DOHH2 (cell line): ENCODE results near the gene CXCL12.

Experiments used
- H3F3A ChIP-seq: fragments of 200-600 bp; sonication (generic), shearing (Covaris generic); 2 replicates; pipeline ENCODE4 v1.6.0; 2016; ENCODE audit warnings: antibody characterized with exemption, mild to moderate bottlenecking; ENCODE audit not compliant: control insufficient read depth, insufficient read depth
- H3K27ac ChIP-seq: fragments of 200-600 bp; sonication (generic); 2 replicates; pipeline ENCODE4 v1.5.1; 2014; ENCODE audit warnings: low read depth, mild to moderate bottlenecking, low read length, moderate library complexity
- H3K27me3 ChIP-seq: fragments of 200-600 bp; sonication (generic); 2 replicates; pipeline ENCODE4 v1.6.1; 2014; ENCODE audit warnings: mild to moderate bottlenecking, low read length, mixed read lengths; ENCODE audit not compliant: control insufficient read depth
- H3K36me3 ChIP-seq: fragments of 200-600 bp; sonication (generic); 2 replicates; pipeline ENCODE4 v1.6.1; 2014; ENCODE audit warnings: mild to moderate bottlenecking, low read length, moderate library complexity, mixed read lengths; ENCODE audit not compliant: control insufficient read depth
- H3K4me1 ChIP-seq: fragments of 200-600 bp; sonication (generic); 2 replicates; pipeline ENCODE4 v1.6.1; 2014; ENCODE audit warnings: mild to moderate bottlenecking, low read length, mixed read lengths; ENCODE audit not compliant: control insufficient read depth
- H3K4me2 ChIP-seq: fragments of 200-600 bp; sonication (generic); 2 replicates; pipeline ENCODE4 v1.6.0; 2014; ENCODE audit warnings: mild to moderate bottlenecking, low read length, moderate library complexity
- H3K4me3 ChIP-seq: fragments of 200-600 bp; sonication (generic); 2 replicates; pipeline ENCODE4 v1.5.1; 2014; ENCODE audit warnings: mild to moderate bottlenecking, low read length, mixed read lengths
- H3K79me2 ChIP-seq: fragments of 200-600 bp; sonication (generic); 2 replicates; pipeline ENCODE4 v1.6.1; 2014; ENCODE audit warnings: mild to moderate bottlenecking, low read length, mixed read lengths; ENCODE audit not compliant: control insufficient read depth
- H3K9me2 ChIP-seq: fragments of 200-600 bp; sonication (generic); replicated peaks from 2 replicates; pipeline ENCODE4 v1.6.1; 2014; ENCODE audit warnings: mild to moderate bottlenecking, low read length, mixed read lengths; ENCODE audit not compliant: control insufficient read depth
- H3K9me3 ChIP-seq: fragments of 200-600 bp; sonication (generic); 2 replicates; pipeline ENCODE4 v1.6.1; 2014; ENCODE audit warnings: antibody characterized with exemption, low read length, mixed read lengths; ENCODE audit not compliant: control insufficient read depth, insufficient read depth
- H4K20me1 ChIP-seq: fragments of 200-600 bp; sonication (generic); 2 replicates; pipeline ENCODE4 v1.6.0; 2014; ENCODE audit warnings: low read depth, mild to moderate bottlenecking, antibody characterized with exemption, low read length, moderate library complexity; ENCODE audit not compliant: control insufficient read depth, insufficient read depth
- CTCF ChIP-seq: fragments of 200-600 bp; sonication (generic); IDR thresholded peaks from one replicate; pipeline ENCODE4 v1.5.1; 2014; ENCODE audit warnings: antibody characterized with exemption, mild to moderate bottlenecking, low read depth, low read length; ENCODE audit not compliant: poor library complexity, severe bottlenecking
- EZH2phosphoT487 ChIP-seq: fragments of 200-600 bp; sonication (generic); IDR thresholded peaks from 2 replicates; pipeline ENCODE4 v1.6.1; 2017; ENCODE audit warnings: borderline replicate concordance, mild to moderate bottlenecking, antibody characterized with exemption, low read length, moderate library complexity, mixed read lengths

Gene CXCL12

GRCh38 chr10:44354771-44355170 is 30.1 kb downstream of the CXCL12 start:
- no peaks in the 10 kb centered on the region for H3K9me3 ChIP-seq
- no peaks in the 10 kb centered on the region for H3K36me3 ChIP-seq
- TF ChIP-seq EZH2phosphoT487 (no peak), CTCF (no peak)
- H3K4me1 ChIP-seq: no peaks in the 10 kb centered on the region
- H3K79me2 ChIP-seq: no peaks in the 10 kb centered on the region
- peaks cover 3% of the 10 kb centered on the region for H3K27me3 ChIP-seq
- no peaks in the 10 kb centered on the region for H3K9me2 ChIP-seq
- no peaks in the 10 kb centered on the region for H3F3A ChIP-seq
- no peak overlapping the region for H3K27ac ChIP-seq
- H3K4me2 ChIP-seq: no peak overlapping the region
- H4K20me1 ChIP-seq: no peaks in the 10 kb centered on the region
- H3K4me3 ChIP-seq: no peak overlapping the region

- H3K4me1 ChIP-seq: no peaks in the 10 kb centered on the region
- no peaks in the 10 kb centered on the region for H3K36me3 ChIP-seq
- no peaks in the 10 kb centered on the region for H3K9me3 ChIP-seq
- no peak overlapping the region for H3K4me2 ChIP-seq
- H4K20me1 ChIP-seq: no peaks in the 10 kb centered on the region
- H3K9me2 ChIP-seq: no peaks in the 10 kb centered on the region
- no peaks in the 10 kb centered on the region for H3F3A ChIP-seq
- no peak for TF ChIP-seq CTCF
- TF ChIP-seq EZH2phosphoT487: no peak
- no peaks in the 10 kb centered on the region for H3K79me2 ChIP-seq
- H3K27me3 ChIP-seq: peaks cover 3% of the 10 kb centered on the region
- no peak overlapping the region for H3K4me3 ChIP-seq
- H3K27ac ChIP-seq: no peak overlapping the region
Measured at GRCh38 chr10:44353721-44354120, 31.2 kb downstream of the CXCL12 start.

- Histone ChIP-seq H3K4me1 (no peaks in the 10 kb centered on the region), H4K20me1 (no peaks in the 10 kb centered on the region), H3K4me2 (no peak overlapping the region), H3K36me3 (no peaks in the 10 kb centered on the region), H3K27ac (no peak overlapping the region), H3K9me2 (no peaks in the 10 kb centered on the region), H3K79me2 (no peaks in the 10 kb centered on the region), H3K4me3 (no peak overlapping the region), H3K27me3 (peaks cover 3% of the 10 kb centered on the region), H3K9me3 (no peaks in the 10 kb centered on the region), H3F3A (no peaks in the 10 kb centered on the region)
- TF ChIP-seq CTCF (no peak), EZH2phosphoT487 (no peak)
Measured at GRCh38 chr10:44353128-44353390, 31.8 kb downstream of the CXCL12 start.
